DMS79 treated with DMSO at 0.1 percent for 48 hours (cell line): ENCODE data around the gene ANKRD26.

Experiments
- DNase-seq: peaks from one replicate; lab custom pipeline; 2025; lab: John Stamatoyannopoulos, UW

ANKRD26 gene

DNA sequence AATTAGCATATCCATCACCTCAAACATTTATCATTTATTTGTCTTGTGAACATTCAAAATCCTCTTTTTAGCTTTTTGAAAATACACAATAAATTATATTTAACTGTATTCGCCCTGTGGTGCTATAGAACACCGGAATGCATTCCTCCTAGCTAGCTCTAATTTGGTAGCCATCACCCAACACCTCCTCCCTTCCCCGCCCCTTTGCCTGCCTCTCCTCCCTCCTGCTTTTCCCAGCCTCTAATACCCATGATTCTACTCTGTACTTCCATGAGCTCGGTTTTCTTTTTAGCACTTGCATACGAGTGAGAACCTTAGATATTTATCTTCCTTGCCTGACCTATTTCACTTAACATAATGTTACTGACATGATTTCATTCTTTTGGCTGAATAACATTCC, 80.1 kb downstream of the ANKRD26 start:
- no peak for DNase-seq

DNA sequence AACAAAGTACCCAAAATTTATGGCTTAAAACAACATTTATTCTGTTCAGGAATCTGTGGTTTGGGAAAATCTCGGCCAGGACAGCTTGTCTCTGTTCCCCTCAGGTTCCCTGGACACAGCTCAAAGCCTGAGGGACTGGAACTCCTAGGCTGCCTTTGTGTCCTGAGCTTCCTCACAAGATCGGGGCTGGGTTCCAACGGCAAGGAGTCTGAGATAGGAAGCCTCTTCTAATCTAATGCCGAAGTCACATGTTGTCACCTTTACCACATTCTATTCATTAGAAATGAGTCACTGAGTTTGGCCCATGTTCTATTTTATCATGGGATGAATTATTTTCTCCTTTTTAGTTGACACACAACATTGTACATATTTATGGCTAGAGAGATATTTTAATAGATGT, 80.5 kb downstream of the ANKRD26 start:
- no peak for DNase-seq

DNA sequence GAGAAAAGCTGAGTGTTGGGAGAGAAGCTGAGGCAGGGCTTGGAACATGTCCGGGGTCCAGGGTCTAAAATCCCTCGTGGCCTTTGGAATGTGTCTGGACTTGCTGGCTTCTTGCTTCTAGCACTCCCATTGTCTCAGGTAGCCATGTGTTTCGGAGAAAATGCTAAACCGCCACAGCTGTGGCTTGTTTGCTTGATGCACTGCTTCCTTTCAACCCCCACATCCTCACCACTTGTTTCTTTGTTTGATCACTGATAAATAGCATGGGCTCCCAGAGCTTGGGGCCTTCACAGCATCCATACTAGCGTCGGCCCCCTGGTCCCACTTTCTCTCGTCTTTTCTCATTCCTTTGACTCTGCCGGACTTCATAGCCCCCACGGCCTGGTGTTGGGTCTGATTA, 102.7 kb downstream of the ANKRD26 start:
- DNase-seq, result no peak

DNA sequence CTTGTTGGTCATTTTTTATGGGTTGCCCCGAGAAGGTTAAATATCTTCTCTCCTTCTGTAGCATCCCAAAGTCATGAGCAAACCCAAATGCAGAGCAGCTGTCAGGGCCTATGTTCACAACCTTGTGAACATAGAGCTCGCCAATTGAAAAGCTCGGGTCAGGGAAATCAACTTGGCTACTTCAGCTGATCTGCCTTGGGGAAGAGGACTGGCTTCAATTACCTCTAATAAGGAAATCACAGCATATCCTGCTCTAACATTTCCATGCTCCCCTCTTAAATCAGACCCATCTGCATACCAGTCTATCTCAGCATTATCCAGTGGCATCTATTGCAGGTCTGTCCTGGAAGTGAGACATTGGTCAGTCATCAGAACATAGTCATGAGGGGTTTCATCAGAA, 105.6 kb downstream of the ANKRD26 start:
- no peak for DNase-seq

DNA sequence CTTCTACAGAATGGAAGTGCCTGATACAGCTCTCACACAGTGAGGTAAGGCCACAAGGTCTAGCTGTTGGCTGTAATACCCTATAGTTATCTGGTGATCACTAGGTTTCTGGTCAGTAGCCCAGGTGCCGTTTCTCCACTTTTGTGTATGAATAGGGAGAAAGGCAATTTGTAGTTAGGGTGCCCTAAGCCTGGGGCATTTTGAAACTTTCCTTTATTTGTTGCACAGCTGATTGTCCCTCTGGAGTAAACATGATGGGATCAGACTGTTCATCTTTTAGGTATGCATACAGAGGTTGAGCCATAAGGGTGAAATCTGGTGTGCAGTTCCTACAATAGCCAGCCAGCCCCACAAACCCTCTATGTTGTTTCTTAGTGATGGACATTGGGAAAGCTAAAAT, 112.4 kb downstream of the ANKRD26 start:
- DNase-seq, result no peak

DNA sequence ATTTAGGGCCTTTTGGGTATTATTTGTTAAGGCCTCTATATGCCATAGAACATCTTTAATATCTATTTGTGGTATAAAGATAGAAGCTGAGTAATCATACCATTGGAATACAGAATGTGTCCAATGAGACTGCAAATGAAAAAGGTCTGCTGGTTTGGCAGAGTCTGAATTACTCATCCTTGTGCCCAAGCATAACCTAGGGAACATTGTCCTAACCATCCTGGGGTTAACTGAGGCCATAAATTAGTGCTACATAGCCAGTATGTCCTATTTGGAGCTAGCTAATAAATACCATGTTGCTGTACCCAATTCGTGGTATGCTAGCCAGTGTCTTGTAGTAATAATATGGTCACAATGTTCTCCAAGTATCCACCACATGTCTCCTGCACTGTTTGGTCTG, 117.1 kb downstream of the ANKRD26 start:
- DNase-seq, result no peak

DNA sequence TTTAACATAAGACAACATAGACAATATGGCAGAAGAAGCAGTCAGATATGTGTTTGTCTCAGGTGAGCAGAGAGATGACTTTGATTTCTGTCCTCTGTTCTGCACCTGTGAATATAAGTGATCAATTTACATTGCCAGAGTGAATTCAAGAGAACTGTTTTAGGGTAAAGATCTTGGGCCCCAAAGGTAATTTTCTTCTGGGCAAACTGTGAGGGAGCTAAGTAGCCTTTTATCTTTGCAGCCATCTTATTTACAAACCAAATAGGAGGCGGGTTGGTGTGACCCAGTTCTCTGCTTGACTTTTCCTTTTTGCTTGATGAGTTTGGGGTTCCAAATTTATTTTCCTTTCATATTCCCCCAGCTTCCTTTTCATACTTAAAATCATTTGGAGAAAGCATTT, 118.2 kb downstream of the ANKRD26 start:
- no peak for DNase-seq

DNA sequence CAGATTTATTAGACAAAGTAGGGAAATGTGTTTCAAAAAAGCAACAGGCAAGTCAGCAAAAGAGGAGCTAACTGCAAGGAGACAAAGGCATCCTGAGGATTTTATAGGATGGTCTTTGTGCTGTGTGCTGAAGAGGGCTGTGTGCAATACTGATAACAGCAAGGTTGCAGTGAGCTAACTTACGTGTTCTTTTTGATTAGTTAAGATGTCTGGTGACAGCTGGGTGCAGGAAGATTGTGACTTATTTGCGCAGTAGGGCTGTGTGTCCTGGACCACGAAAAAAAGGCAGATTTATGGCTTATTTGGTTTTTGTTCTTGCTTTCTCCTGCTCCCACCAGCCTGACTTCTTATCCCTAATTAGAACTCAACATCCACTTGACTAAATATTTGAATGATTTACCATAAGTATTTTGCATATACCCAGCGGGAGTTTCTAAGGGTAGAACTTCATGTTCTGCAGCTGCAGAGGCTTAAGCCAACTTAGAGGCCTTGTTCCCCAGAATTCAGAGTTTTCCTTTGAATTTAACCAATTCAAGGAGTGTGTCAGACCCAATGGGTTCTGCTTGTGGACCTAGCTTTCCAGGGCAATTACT, 119.0 kb downstream of the ANKRD26 start:
- no peak for DNase-seq

DNA sequence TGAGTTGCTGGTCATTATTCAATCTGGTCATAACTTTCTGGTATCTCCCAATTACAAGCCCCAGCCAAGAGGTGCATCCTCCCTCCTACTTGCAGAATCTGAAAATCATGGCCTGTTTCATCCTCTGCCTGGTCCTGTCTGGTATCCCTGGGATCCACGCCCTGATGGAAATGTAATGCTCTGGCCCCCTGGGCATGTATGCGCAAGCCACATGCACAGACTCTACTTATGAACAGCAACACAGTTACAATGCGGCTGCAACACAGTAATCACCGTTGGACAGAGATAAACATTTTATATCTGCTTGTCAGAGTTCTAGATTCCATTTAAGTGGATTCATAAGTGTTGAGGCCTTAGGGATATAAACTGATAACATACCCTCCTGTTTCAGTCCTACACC, 121.8 kb downstream of the ANKRD26 start:
- no peak for DNase-seq

DNA sequence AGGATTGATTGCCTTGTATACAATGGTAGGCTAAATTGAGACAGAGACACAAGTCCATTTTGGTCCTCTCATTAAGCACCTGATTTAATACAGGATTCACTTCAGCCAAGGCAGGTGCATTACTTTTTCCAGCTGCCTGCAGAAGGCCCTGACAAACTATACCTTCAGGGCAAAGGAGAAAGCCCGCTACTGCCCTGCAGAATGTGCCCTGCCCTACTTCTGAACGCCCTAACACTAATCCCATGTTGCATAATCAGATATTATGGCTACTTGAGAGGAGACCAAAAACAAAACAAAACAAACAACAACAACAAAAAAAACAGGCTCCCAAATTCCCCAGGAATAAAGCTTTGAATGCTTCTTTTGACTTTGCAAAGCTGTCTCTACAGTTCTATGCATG, 122.7 kb downstream of the ANKRD26 start:
- no peak for DNase-seq

DNA sequence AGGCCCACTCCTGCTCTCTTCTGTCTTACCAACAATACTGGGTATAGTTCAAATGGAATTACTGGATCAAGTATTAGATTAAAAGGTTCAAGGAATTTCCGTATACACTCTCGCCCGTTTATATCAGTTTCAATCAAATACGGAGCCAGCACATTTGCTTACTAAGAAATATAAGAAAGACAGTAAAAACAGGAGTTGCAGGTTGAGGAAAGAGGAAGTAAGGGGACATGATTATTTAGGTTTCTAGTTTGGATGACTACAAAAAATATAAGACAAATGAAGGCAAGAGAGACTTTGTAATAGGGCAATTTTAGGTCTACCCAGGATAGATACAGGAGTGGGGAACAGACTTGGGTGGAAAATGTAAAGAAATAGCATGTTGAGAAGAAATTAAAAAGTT, 129.6 kb downstream of the ANKRD26 start:
- DNase-seq, result no peak

DNA sequence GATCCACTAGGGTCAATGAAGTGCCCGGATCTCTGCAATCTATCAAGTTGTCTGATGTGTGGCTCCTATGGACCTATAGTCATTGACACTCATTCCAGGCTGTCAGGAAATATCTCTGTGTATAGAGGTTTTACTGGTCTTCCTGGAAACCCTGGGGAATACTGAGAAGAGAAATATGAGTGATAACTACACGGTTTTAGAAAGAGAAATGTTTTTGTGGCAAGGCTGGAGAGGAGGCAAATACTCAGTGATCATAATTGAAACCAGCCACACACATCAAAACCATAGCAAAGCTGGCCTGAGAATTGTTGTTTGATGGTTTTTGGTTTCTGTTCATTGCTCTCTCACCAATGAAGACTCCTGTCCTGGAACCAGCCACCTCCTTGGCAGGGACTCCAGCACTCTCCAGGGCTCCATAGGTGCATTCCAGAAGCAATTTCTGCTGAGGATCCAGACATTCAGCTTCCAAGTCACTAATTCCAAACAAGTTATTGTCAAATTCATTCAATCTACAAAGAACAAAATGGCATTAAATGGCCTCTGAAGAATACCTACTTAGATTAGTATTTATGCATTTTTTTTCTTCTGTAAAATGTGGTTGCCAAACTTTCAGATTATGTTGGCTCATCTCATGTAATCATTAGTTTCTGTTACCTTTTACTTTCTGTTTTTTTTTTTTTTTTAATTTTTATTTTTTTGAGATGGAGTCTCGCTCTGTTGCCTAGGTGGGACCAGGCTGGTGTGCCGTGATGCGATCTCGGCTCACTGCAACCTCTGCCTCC, 131.0 kb downstream of the ANKRD26 start:
- no peak for DNase-seq

DNA sequence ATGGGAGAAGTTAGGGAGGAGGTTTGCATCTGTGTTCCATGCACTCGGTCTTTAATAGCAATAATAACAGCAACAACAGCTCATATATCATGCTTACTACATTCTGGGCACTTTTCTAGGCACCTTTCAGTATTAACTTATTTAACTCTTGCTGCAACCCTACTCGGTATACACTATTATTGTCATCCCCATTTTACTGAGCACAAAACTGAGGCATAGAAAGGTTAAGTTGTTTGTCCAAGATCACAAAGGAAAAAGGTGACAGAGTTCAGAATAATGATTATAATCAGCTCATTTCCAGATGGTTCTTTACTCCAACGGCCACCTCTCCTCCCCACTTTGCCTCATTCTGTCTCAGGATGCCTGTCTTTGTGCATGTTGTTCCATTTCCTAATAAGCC, 137.5 kb downstream of the ANKRD26 start:
- no peak for DNase-seq

DNA sequence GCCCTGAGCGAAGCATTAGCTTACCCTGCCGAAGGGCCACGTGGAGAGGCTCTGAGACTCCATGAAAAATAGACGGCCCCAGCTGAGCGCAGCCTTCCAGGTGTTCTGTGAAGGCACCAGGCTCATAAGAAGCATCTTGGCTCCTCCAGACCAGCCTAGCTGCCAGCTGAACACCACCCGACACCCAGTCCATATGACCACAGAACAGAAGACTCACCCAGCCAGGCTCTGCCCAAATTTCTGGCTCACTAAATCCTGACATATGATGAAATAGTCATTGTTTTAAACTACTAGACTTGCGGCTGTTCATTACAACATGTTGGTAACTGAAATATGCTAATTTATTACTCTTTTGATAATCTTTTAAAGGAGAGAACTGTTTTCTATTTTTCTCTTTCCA, 140.0 kb downstream of the ANKRD26 start:
- no peak for DNase-seq

DNA sequence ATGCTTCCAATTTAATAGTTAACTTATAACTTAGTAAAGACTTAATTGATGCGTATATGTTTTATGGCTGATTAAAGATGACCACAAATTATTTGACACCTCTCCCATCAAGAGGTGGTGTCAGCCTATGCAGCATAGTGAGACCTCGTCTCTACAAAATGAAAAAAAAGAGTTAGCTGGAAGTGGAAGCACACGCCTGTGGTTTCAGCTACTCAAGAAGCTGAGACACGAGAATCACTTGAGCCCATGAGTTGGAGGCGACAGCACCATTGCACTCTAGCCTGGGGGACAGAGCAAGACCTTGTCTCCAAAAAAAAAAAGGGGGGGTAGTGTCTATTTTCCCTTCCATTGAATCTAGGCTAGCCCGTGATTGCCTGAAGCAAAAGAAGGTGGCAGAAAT, 140.5 kb downstream of the ANKRD26 start:
- no peak for DNase-seq
